HG02571 (cell line): ENCODE results near the gene FBXL12.
"Not testable (repeated sequence)": the region's sequence is repeated elsewhere in the genome, so short reads cannot be mapped to it uniquely, and the experiment has no call there.

Experiments used
- ATAC-seq: cut with Tn5 transposase; IDR thresholded peaks from one replicate; pipeline ENCODE4 v1.9.1; 2021; ENCODE audit warnings: mild to moderate bottlenecking, moderate library complexity; ENCODE audit not compliant: unreplicated experiment

Gene FBXL12

GRCh38 chr19:9842834-9843625 lies 24.2 kb upstream of the FBXL12 start:
- no peak for ATAC-seq

- ATAC-seq: no peak
These were observed 20.5 kb upstream of the FBXL12 start for GRCh38 chr19:9839415-9839814.

GRCh38 chr19:9838324-9838723 lies 19.4 kb upstream of the FBXL12 start:
- ATAC-seq: no peak

- ATAC-seq: no peak
These were observed 17.1 kb upstream of the FBXL12 start for GRCh38 chr19:9836021-9836420.

- ATAC-seq: peak; percentile 11
These were observed 16.6 kb upstream of the FBXL12 start for GRCh38 chr19:9835507-9835949.

DNA sequence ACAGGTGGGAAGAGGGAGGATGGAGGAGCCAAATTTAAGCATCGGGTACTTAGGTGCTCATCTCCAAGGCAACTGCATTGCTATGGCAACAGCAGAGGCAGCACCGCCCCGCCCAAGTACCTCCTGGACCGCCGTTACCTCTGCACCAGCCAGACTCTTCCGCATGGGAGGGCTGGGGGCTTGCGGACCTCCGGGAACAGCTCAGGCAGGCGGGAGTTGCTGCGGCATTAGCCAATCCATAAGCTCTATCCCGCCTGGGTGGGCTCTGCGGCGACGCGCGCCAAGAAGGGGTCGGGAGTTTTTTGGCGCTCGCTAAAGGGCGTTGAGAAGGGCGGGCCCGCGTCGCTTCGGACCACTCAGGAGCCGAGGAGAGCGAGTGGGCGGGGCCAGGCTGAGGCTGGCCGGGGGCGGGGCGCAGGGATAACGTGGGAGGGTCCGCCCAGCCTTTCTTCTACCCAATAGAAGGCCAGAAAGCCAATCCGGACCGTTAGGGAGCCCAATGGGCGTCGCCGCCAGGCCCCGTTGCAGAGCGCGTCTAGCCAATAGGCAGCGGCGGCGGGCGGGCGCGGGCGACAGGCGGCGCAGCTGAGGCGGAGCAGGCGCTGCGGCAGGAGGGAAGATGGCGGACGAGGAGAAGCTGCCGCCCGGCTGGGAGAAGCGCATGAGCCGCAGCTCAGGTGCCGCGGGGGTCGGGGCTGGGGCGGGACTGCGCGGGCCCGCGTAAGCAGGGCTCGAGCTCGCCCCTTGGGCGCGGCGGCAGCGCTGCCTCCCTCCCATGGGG lies 16.0 kb upstream of the FBXL12 start, which contains the start of gene PIN1:
Gene PIN1 (plus strand): TSS at position 593 of the 781 bp plus-strand sequence. CDS start 27 bp downstream, at position 620.
- ATAC-seq: peak; percentile 91

DNA sequence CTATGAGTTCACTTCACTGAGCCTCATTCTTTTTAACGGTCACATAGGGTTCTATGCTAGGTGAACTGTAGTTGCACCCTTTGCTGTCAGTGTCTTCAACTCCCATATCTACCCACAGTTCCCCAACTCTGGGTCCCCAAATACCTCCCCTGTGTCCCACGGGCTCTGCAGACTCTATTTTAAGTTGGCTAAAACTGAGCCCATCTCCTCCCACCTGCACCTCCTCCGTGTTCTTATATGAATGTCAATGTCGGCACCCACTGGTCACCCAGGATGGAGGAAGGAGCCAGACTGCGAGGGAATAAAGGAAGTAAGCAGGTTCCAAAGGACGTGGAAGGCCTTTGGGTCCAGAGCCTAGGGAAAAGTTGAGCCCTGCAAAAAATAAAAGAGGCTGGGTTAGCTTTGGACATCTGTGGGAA lies 15.4 kb upstream of the FBXL12 start:
- ATAC-seq: no peak

DNA sequence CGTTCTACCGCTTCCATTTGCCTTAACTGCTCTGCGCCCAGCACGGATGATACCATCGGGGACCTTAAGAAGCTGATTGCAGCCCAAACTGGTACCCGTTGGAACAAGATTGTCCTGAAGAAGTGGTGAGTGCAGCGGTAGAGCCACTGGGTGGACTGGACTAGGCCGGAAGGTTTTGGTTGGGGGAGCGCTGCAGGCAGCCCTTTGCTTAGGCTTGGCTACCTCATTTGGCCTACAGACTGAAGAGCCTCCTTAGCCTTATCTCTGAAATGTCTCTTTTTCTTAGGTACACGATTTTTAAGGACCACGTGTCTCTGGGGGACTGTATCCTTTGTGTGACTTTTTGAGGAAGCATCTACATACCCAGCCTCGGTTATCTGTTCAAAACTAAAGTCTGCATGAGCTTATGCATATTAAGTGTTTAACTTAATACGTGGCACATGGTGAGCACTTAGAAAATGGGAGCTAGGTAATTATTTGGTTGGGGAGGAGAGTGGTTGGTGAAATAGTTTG lies 9.7 kb upstream of the FBXL12 start:
- ATAC-seq: no peak

GRCh38 chr19:9827289-9828238 lies 8.7 kb upstream of the FBXL12 start, which contains the start of gene UBL5:
TSS of gene UBL5 (plus strand) at chr19:9827918. CDS start at chr19:9828338, 420 bp downstream.
- peak; percentile 83 for ATAC-seq

- no peak for ATAC-seq
These were observed 4.9 kb upstream of the FBXL12 start for GRCh38 chr19:9823816-9824215.

GRCh38 chr19:9820034-9820433 lies 1.2 kb upstream of the FBXL12 start:
- not testable (repeated sequence) for ATAC-seq

- ATAC-seq: no peak
These were observed 674 bp upstream of the FBXL12 start for GRCh38 chr19:9819596-9819909.

DNA sequence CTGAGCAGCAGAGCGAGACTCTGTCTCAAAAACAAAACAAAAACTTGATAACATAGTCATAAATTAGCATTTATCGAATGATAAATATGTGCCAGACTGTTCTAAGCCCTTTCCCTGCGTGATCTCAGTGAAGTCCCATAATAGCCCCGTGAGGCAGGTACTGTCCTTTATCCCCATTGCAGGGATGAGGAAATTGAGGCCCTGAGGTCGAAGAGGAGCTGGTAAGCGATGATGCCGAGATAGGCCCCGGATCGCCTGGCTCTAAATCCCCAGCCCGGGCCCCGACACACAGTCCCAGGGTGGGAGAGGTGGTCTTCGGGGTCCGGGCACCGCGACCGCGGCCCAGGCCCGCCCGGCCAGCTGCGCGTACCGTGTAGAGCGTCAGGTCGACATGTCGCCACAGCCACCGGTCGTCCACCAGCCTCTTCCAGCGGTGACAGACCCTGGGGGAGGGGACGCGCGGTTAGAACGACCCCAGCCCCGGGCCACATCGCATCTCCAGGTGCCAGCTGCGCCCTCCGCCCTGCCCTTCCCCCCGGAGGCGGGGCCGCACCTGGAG lies 625 bp downstream of the FBXL12 start:
- ATAC-seq: peak; percentile 3

GRCh38 chr19:9811139-9811538 lies 7.7 kb downstream of the FBXL12 start:
- ATAC-seq: no peak

DNA sequence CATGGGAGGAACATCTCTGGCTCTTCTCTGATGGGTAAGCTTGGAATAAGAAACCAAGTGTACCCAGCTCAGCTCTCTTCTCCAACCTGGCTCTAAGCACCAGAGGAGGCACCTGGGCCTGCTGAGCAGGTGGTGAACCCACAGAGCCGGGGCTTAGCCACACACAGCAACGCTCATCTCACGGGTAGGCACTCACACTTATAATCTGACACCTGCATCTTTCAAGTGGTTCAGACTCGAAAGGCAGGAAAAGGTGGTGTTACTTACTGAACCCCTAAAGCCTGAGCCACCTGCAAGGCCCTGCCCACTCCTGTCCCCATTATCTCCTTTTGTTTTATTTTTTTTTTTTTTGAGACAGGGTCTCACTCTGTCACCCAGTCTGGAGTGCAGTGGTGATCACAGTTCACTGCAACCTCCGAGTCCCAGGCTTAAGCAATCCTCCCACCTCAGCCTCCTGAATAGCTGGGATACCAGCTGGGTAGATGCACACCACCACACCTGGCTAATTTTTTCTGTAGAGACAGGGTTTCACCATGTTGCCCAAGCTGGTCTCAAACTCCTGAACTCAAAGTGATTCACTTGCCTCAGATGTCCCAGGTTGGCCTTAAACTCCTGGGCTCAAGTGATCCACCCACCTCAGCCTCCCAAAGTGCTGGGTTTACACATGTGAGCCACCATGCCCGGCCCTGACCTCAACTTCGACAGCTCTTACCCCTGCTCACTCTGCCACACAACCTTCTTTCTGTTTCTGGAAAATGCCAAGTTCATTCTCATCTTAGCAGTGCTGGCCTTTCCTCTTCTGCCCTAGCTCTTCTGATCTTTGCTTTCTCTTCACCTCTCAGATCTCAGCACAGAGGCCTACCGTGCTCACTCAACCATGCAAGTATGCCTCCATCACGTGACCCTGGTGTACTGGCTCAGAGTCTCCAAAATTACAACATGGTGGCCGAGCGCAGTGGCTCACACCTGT lies 9.7 kb downstream of the FBXL12 start:
- no peak for ATAC-seq

GRCh38 chr19:9806803-9807202 lies 12.1 kb downstream of the FBXL12 start:
- ATAC-seq: no peak

- ATAC-seq: no peak
These were observed 16.9 kb downstream of the FBXL12 start for GRCh38 chr19:9801976-9802375.

GRCh38 chr19:9799162-9799561 lies 19.7 kb downstream of the FBXL12 start:
- no peak for ATAC-seq

DNA sequence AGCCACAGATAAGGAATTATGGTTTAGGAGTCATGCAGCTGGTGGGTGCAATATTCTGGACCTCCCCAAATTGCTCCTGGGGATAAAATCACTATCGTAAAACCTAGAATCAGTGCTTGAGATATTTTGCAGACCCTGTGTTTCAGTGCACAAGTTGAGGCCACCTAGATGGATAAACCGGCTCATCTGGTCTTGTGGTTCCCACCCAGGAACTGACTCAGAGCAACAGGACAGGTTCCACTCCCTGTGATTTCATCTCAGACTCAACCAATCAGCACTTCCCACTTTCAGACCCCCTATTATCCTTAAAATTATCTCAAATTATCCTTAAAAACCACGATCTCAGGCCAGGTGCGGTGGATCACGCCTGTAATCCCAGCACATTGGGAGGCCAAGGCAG lies 21.0 kb downstream of the FBXL12 start:
- no peak for ATAC-seq
